B cell (primary cell): ENCODE measurements around the gene HSD17B12. TPM values are rescaled to one million over a fixed set of nuclear protein-coding genes. Genes with fewer than 3 reads are reported as not detected.

Experiments
- ATAC-seq: fragments of 200-7000 bp; cut with Tn5 transposase; one replicate; pipeline ENCODE4 v1.10.0; 2021; ENCODE audit warnings: low read depth, mild to moderate bottlenecking, moderate number of reproducible peaks, moderate library complexity
- CTCF ChIA-PET: fragments of 350-600 bp; sonication (Branson Sonifier 250); formaldehyde crosslinking; loops from one replicate; lab custom pipeline; 2021; ENCODE audit warnings: antibody characterized with exemption, inconsistent platforms; lab: Charles Lee
- POLR2A ChIA-PET: fragments of 350-600 bp; sonication (Branson Sonifier 250); formaldehyde crosslinking; loops from one replicate; lab custom pipeline; 2021; ENCODE audit warnings: antibody characterized with exemption; lab: Charles Lee
- DNase-seq: peaks from one replicate; pipeline ENCODE4 v3.0.0; 2013
- H2AFZ ChIP-seq: 2 replicates; pipeline ENCODE4 v1.6.1; 2012; ENCODE audit warnings: mild to moderate bottlenecking, low read depth, low read length; ENCODE audit not compliant: insufficient read depth, poor library complexity, severe bottlenecking
- H3K27ac ChIP-seq, 2 donors: 1 replicate in 1 of 2; 2 replicates in 1 of 2; pipeline ENCODE4 v1.5.1; 2012 to 2013; ENCODE audit warnings: low read length in 2 of 2, mild to moderate bottlenecking in 2 of 2, moderate library complexity in 1 of 2
- H3K27me3 ChIP-seq, 4 experiments: fragments of 200-600 bp in 1 of 4; sonication (generic) in 1 of 4; replicated peaks in 1 of 4; 1 replicate in 2 of 4; 2 replicates in 2 of 4; pipeline versions ENCODE4 v1.6.1 to v1.7.0; 2013 to 2016; ENCODE audit warnings: low read length in 3 of 4, mild to moderate bottlenecking in 2 of 4, mixed read lengths in 1 of 4, moderate library complexity in 1 of 4; ENCODE audit not compliant: insufficient read depth in 4 of 4, control insufficient read depth in 3 of 4; ENCODE audit errors: control extremely low read depth in 1 of 4
- H3K36me3 ChIP-seq, 2 experiments: replicated peaks in 1 of 2; 1 replicate in 1 of 2; 2 replicates in 1 of 2; pipeline versions ENCODE4 v1.6.1 to v1.7.1; 2013; ENCODE audit warnings: low read length in 1 of 2; ENCODE audit not compliant: insufficient read depth in 2 of 2, control insufficient read depth in 1 of 2; ENCODE audit errors: control extremely low read depth in 1 of 2, extremely low read depth in 1 of 2
- H3K4me1 ChIP-seq, 2 donors: fragments of 200-600 bp in 1 of 2; sonication (generic) in 1 of 2; 1 replicate in 1 of 2; 2 replicates in 1 of 2; pipeline versions ENCODE4 v1.5.1 to v1.6.1; 2013 to 2017; ENCODE audit warnings: low read length in 2 of 2; ENCODE audit not compliant: control insufficient read depth in 2 of 2, insufficient read depth in 2 of 2
- H3K4me2 ChIP-seq: replicated peaks from 2 replicates; pipeline ENCODE3; 2012; ENCODE audit warnings: mild to moderate bottlenecking, low read depth, low read length; ENCODE audit not compliant: poor library complexity, severe bottlenecking
- H3K4me3 ChIP-seq, 5 experiments: fragments of 200-600 bp in 1 of 5; sonication (generic) in 1 of 5; 1 replicate in 3 of 5; 2 replicates in 2 of 5; pipeline versions ENCODE4 v1.5.1 to v1.7.0; 2011 to 2016; ENCODE audit warnings: low read length in 4 of 5, mild to moderate bottlenecking in 4 of 5, low read depth in 2 of 5, control low read depth in 1 of 5, moderate library complexity in 1 of 5; ENCODE audit not compliant: insufficient read depth in 1 of 5; ENCODE audit errors: control extremely low read depth in 1 of 5, extremely low read depth in 1 of 5
- H3K79me2 ChIP-seq: fragments of 200-600 bp; sonication (generic); one replicate; pipeline ENCODE4 v1.6.0; 2016; ENCODE audit warnings: low read length; ENCODE audit not compliant: control insufficient read depth, insufficient read depth
- H3K9ac ChIP-seq: fragments of 200-600 bp; sonication (generic); 2 replicates; pipeline ENCODE4 v1.6.1; 2017; ENCODE audit warnings: mild to moderate bottlenecking, low read length, moderate library complexity
- H3K9me3 ChIP-seq, 3 donors: one replicate each; pipeline versions ENCODE4 v1.6.1 to v1.7.1; 2013; ENCODE audit warnings: low read length in 2 of 3; ENCODE audit not compliant: control insufficient read depth in 2 of 3, insufficient read depth in 1 of 3; ENCODE audit errors: control extremely low read depth in 1 of 3
- H4K20me1 ChIP-seq: 2 replicates; pipeline ENCODE4 v1.6.0; 2012; ENCODE audit warnings: mild to moderate bottlenecking, low read length; ENCODE audit not compliant: insufficient read depth, control insufficient read depth, poor library complexity, severe bottlenecking
- H3K27ac Mint-ChIP-seq: one replicate; pipeline ENCODE4 v1.8.0; 2021; ENCODE audit warnings: mixed read lengths
- H3K27me3 Mint-ChIP-seq: one replicate; pipeline ENCODE4 v1.8.0; 2021; ENCODE audit warnings: mixed read lengths
- H3K4me1 Mint-ChIP-seq: one replicate; pipeline ENCODE4 v1.8.0; 2021; ENCODE audit warnings: mixed read lengths
- H3K4me3 Mint-ChIP-seq: one replicate; pipeline ENCODE4 v1.8.0; 2021; ENCODE audit warnings: mixed read lengths
- H3K9me3 Mint-ChIP-seq: one replicate; pipeline ENCODE4 v1.8.0; 2022; ENCODE audit warnings: mixed read lengths; ENCODE audit not compliant: insufficient read depth
- EZH2 ChIP-seq: IDR thresholded peaks from 2 replicates; pipeline ENCODE4 v1.6.1; 2012; ENCODE audit warnings: borderline replicate concordance, low read depth, mild to moderate bottlenecking, moderate library complexity, low read length; ENCODE audit not compliant: insufficient read depth, poor library complexity, severe bottlenecking
- WGBS: methylation state at CpG from one replicate; pipeline ENCODE4 v1.1.5; 2013; ENCODE audit warnings: missing lambda C conversion rate; ENCODE audit not compliant: insufficient coverage; 5-methylcytosine and 5-hydroxymethylcytosine counted together
- intact Hi-C: fragments of 100-400 bp; cut with micrococcal nuclease; formaldehyde crosslinking; loops from one replicate; pipeline ENCODE4 v1.10.0; 2022
- polyA plus RNA-seq: library from polyadenylated mRNA; depleted of rRNA; stranded (reverse); fragments of >200 nt; gene quantifications from 2 replicates; pipeline ENCODE4 v1.2.3, GENCODE V29; 2012
- total RNA-seq, 2 donors: library from RNA; stranded (reverse); fragments of 120-200 nt in 1 of 2; gene quantifications; 1 replicate in 1 of 2; 2 replicates in 1 of 2; pipeline versions ENCODE4 v1.2.3 to v1.2.4, GENCODE V29; 2013 to 2022
- TF ChIP-seq, protein P1 (sequence below): fragments of 200-600 bp; IDR thresholded peaks from one replicate; pipeline ENCODE4 v1.8.0; 2022; ENCODE audit warnings: antibody characterized with exemption, mild to moderate bottlenecking

Gene HSD17B12
- total and polyA plus RNA-seq, 2 donors (not counting 1 experiment from before 2014, with no cell fraction given), result 13.1 to 34.6 TPM

- Histone ChIP-seq H3K27ac (no peak overlapping the region), H3K9ac (no peak overlapping the region), H3K4me1 (no peaks in the 10 kb centered on the region), H3K9me3 (no peaks in the 10 kb centered on the region), H4K20me1 (no peaks in the 10 kb centered on the region), H3K27me3 (no peaks in the 10 kb centered on the region), H3K4me3 (no peak overlapping the region), H3K79me2 (peaks cover 6% of the 10 kb centered on the region), H2AFZ (no peak overlapping the region), H3K4me2 (no peak overlapping the region), H3K36me3 (no peaks in the 10 kb centered on the region)
- no peak for ATAC-seq
- POLR2A ChIA-PET, result no interaction called here
- intact Hi-C loops, result no loop called here
- no peak overlapping the region for H3K4me3 Mint-ChIP-seq
- 100% methylated on average over 2 of the region's 2 CpGs for WGBS
- peaks cover 10% of the 10 kb centered on the region for H3K9me3 Mint-ChIP-seq
- CTCF ChIA-PET, result no interaction called here
- H3K4me1 Mint-ChIP-seq, result no peaks in the 10 kb centered on the region
- H3K27me3 Mint-ChIP-seq, result no peaks in the 10 kb centered on the region
- no peak for TF ChIP-seq EZH2
- TF ChIP-seq, protein P1, sequence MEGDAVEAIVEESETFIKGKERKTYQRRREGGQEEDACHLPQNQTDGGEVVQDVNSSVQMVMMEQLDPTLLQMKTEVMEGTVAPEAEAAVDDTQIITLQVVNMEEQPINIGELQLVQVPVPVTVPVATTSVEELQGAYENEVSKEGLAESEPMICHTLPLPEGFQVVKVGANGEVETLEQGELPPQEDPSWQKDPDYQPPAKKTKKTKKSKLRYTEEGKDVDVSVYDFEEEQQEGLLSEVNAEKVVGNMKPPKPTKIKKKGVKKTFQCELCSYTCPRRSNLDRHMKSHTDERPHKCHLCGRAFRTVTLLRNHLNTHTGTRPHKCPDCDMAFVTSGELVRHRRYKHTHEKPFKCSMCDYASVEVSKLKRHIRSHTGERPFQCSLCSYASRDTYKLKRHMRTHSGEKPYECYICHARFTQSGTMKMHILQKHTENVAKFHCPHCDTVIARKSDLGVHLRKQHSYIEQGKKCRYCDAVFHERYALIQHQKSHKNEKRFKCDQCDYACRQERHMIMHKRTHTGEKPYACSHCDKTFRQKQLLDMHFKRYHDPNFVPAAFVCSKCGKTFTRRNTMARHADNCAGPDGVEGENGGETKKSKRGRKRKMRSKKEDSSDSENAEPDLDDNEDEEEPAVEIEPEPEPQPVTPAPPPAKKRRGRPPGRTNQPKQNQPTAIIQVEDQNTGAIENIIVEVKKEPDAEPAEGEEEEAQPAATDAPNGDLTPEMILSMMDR, result no peak
- no peak overlapping the region for H3K27ac Mint-ChIP-seq
- no peak for DNase-seq
Measured at GRCh38 chr11:43774786-43775185, 94.2 kb downstream of the HSD17B12 start.

DNA sequence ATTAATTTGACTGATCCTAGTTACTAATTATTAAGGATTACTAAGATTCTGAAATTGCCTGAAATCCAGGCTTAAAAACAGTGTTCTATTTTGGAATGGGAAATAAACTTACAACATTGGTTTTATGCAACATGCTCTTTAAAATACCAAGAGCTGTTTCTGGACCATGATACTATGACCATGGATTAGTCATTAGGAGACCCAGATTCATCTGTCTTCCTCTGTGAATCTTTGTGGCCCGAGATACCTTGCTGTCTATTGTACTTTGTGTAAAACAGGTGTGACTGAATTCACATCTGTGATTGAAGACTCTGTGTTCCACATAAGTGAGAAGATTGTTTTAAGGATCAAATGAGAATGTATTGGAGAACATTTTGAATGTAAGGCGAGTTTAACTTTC, 98.8 kb downstream of the HSD17B12 start:
- Mint-ChIP-seq H3K27me3 (no peaks in the 10 kb centered on the region), H3K27ac (no peak overlapping the region), H3K4me3 (no peak overlapping the region), H3K4me1 (no peaks in the 10 kb centered on the region), H3K9me3 (peaks cover 19% of the 10 kb centered on the region)
- intact Hi-C loops, result no loop called here
- Histone ChIP-seq H3K4me1 (no peaks in the 10 kb centered on the region), H3K4me2 (no peak overlapping the region), H3K9me3 (peaks cover 7 to 19% (median 16%) of the 10 kb centered on the region in 3 donors), H3K4me3 (no peak overlapping the region), H2AFZ (no peak overlapping the region), H3K27ac (no peak overlapping the region), H3K79me2 (peaks cover 6% of the 10 kb centered on the region), H3K36me3 (no peaks in the 10 kb centered on the region), H3K9ac (no peak overlapping the region), H4K20me1 (no peaks in the 10 kb centered on the region), H3K27me3 (no peaks in the 10 kb centered on the region)
- TF ChIP-seq, protein P1, result no peak
- TF ChIP-seq EZH2, result no peak
- CTCF ChIA-PET, result no interaction called here
- POLR2A ChIA-PET, result no interaction called here
- DNase-seq (no peak), ATAC-seq (no peak)
- 85% methylated on average over 2 of the region's 2 CpGs for WGBS
